GM12878 (cell line): ENCODE measurements around the gene SLF1. TPM values are rescaled to one million over a fixed set of nuclear protein-coding genes. Genes with fewer than 3 reads are reported as not detected.

ENCODE experiments used
- ATAC-seq: fragments of 200-7000 bp; cut with Tn5 transposase; 3 replicates; pipeline ENCODE4 v1.9.1; 2020; ENCODE audit warnings: mild to moderate bottlenecking, moderate library complexity
- BruUV-seq: library from RNA; stranded (reverse); fragments of 400-500 nt; replicated peaks from 2 replicates; lab custom pipeline; 2021; lab: Mats Ljungman, UMichigan
- CTCF ChIA-PET: fragments of 300-600 bp; sonication (Branson Sonifier 250); formaldehyde crosslinking; extraction: SDS; loops from one replicate; lab custom pipeline; 2021; ENCODE audit warnings: inconsistent platforms; lab: Yijun Ruan, JAX
- POLR2A ChIA-PET: fragments of 350-600 bp; formaldehyde crosslinking; extraction: SDS; loops from one replicate; lab custom pipeline; 2021; ENCODE audit warnings: inconsistent platforms; lab: Charles Lee
- RAD21 ChIA-PET: fragments of 300-600 bp; sonication (Branson Sonifier 250); formaldehyde crosslinking; loops from one replicate; lab custom pipeline; 2023; ENCODE audit warnings: antibody characterized with exemption; ENCODE audit not compliant: unreplicated experiment; lab: Charles Lee
- SMC1A ChIA-PET: fragments of 300-600 bp; sonication (Branson Sonifier 250); formaldehyde crosslinking; loops from one replicate; lab custom pipeline; 2023; ENCODE audit not compliant: unreplicated experiment, uncharacterized antibody; lab: Charles Lee
- DNase-seq: peaks from one replicate; pipeline ENCODE4 v3.0.0-alpha.2; 2011; ENCODE audit warnings: low read depth, low spot score
- FAIRE-seq: peaks from 3 replicates; lab custom pipeline; 2011; peaks lifted over from hg19 to GRCh38; lab: Jason Lieb, UNC
- H2AFZ ChIP-seq: 2 replicates; pipeline ENCODE4 v1.6.0; 2011; ENCODE audit warnings: low read depth, low read length, control low read depth; ENCODE audit not compliant: control insufficient read depth
- H3K27ac ChIP-seq: 2 replicates; pipeline ENCODE4 v1.5.1; 2011; ENCODE audit warnings: control low read depth; ENCODE audit not compliant: control insufficient read depth, insufficient read depth
- H3K27me3 ChIP-seq, 2 experiments: replicated peaks in 1 of 2; 2 replicates each; pipeline versions ENCODE4 v1.6.0 to v1.6.1; 2011; ENCODE audit warnings: low read length in 1 of 2; ENCODE audit not compliant: control insufficient read depth in 2 of 2, insufficient read depth in 2 of 2
- H3K36me3 ChIP-seq, 2 experiments: 2 replicates each; pipeline ENCODE4 v1.5.1; 2011; ENCODE audit warnings: low read length in 1 of 2; ENCODE audit not compliant: control insufficient read depth in 2 of 2, insufficient read depth in 2 of 2
- H3K4me1 ChIP-seq: 2 replicates; pipeline ENCODE4 v1.6.1; 2011; ENCODE audit warnings: mild to moderate bottlenecking, low read length, moderate library complexity, mixed read lengths; ENCODE audit not compliant: control insufficient read depth, insufficient read depth
- H3K4me2 ChIP-seq: 2 replicates; pipeline ENCODE4 v1.6.0; 2011; ENCODE audit warnings: control low read depth; ENCODE audit not compliant: control insufficient read depth, insufficient read depth
- H3K4me3 ChIP-seq: fragments of 200-600 bp; sonication (generic); 2 replicates; pipeline ENCODE4 v1.5.1; 2016
- H3K79me2 ChIP-seq: 2 replicates; pipeline ENCODE4 v1.6.0; 2011; ENCODE audit warnings: low read length; ENCODE audit not compliant: control insufficient read depth, insufficient read depth
- H3K9ac ChIP-seq: 2 replicates; pipeline ENCODE4 v1.8.0; 2011; ENCODE audit warnings: low read length, control low read depth, mixed read lengths; ENCODE audit not compliant: control insufficient read depth, insufficient read depth
- H3K9me3 ChIP-seq: replicated peaks from 3 replicates; pipeline ENCODE4 v1.5.1; 2011; ENCODE audit warnings: mild to moderate bottlenecking, low read length; ENCODE audit not compliant: control insufficient read depth, insufficient read depth
- H4K20me1 ChIP-seq: 2 replicates; pipeline ENCODE4 v1.6.0; 2011; ENCODE audit not compliant: control insufficient read depth, insufficient read depth
- NR2C1 ChIP-seq: fragments of 450-650 bp; IDR thresholded peaks from 2 replicates; pipeline ENCODE4 v1.6.1; 2017; ENCODE audit warnings: antibody characterized with exemption, mild to moderate bottlenecking, moderate library complexity
- ZBED1 ChIP-seq: IDR thresholded peaks from 2 replicates; pipeline ENCODE4 v1.6.1; 2016; ENCODE audit warnings: borderline replicate concordance
- ZBTB33 ChIP-seq: fragments of 450-650 bp; IDR thresholded peaks from 2 replicates; pipeline ENCODE4 v1.6.1; 2017; ENCODE audit warnings: mild to moderate bottlenecking
- ZNF207 ChIP-seq: fragments of 450-650 bp; IDR thresholded peaks from 2 replicates; pipeline ENCODE4 v1.6.1; 2014; ENCODE audit warnings: antibody characterized with exemption, mild to moderate bottlenecking, borderline replicate concordance
- WGBS: methylation state at CpG from one replicate; pipeline ENCODE4 v1.1.6; 2016; ENCODE audit warnings: low lambda C conversion rate; ENCODE audit not compliant: insufficient replicate concordance, insufficient coverage; ENCODE audit errors: missing lambda C conversion rate; 5-methylcytosine and 5-hydroxymethylcytosine counted together
- in situ Hi-C: fragments of 300-500 bp; cut with MboI; formaldehyde crosslinking; loops from 9 replicates; pipeline ENCODE4 v1.14.3; 2018; ENCODE audit warnings: mixed read lengths
- intact Hi-C: fragments of 100-400 bp; cut with micrococcal nuclease; formaldehyde crosslinking; loops from one replicate; pipeline ENCODE4 v1.14.2; 2022; ENCODE audit not compliant: unreplicated experiment
- polyA plus RNA-seq, 11 experiments: library from polyadenylated mRNA; depleted of rRNA in 4 of 11; unstranded in 6 of 11; stranded (reverse) in 5 of 11; fragments of >200 nt; fragmentation: Nextera tagmentation in 4 of 11; fragmentation: Illumina TruSeq in 1 of 11; extraction: Ambion mirVana in 4 of 11; extraction: Trizol in 1 of 11; gene quantifications; 1 replicate in 1 of 11; 2 replicates in 10 of 11; pipeline versions ENCODE4 v1.2.1 to v1.2.3, GENCODE V29; 2011 to 2016; ENCODE audit warnings: inconsistent platforms in 2 of 11, missing spikeins in 2 of 11, low read depth in 1 of 11
- total RNA-seq, 4 experiments: library from RNA; depleted of rRNA in 3 of 4; stranded (reverse); fragments of >200 nt in 3 of 4; fragmentation: Illumina TruSeq in 1 of 4; extraction: Trizol in 1 of 4; gene quantifications; 2 replicates each; pipeline versions ENCODE4 v1.2.1 to v1.2.3, GENCODE V29; 2013 to 2021

Gene SLF1
- total and polyA plus RNA-seq, 10 of the 15 experiments (the other 5 are each of a cell fraction or from before 2014, with no cell fraction given) = 8.1 to 27.0 (median 13.4) TPM

GRCh38 chr5:94689908-94690307 lies 71.4 kb downstream of the SLF1 start:
- Histone ChIP-seq H3K4me3 (no peak overlapping the region), H4K20me1 (no peaks in the 10 kb centered on the region), H3K27me3 (no peaks in the 10 kb centered on the region), H3K36me3 (no peaks in the 10 kb centered on the region; a peak in 2 of 4 replicates), H3K4me2 (no peak overlapping the region), H3K27ac (no peak overlapping the region), H3K9ac (no peak overlapping the region), H3K9me3 (no peaks in the 10 kb centered on the region), H3K4me1 (no peaks in the 10 kb centered on the region), H2AFZ (no peak overlapping the region), H3K79me2 (no peaks in the 10 kb centered on the region)
- DNase-seq (no peak), ATAC-seq (no peak), FAIRE-seq (peak; percentile 62)
- TF ChIP-seq ZBED1 (no peak), ZNF207 (no peak)
- SMC1A ChIA-PET = interaction anchor here (0.9 to 2.8 kb wide), 6 partner anchors 12 to 165 kb away, joined by 3 to 7 read pairs (median 4); no protein-coding TSS in a partner anchor
- in situ Hi-C loops (loop anchor here (25.0 kb wide), 1 partner anchor 1103 kb away; the partner anchor contains the start of genes NR2F1 and NR2F1-AS1), intact Hi-C loops (no loop called here)
- RAD21 ChIA-PET = interaction anchor here (2.1 kb wide), 1 partner anchor 166 kb away, joined by 6 read pairs; no protein-coding TSS in a partner anchor
- POLR2A ChIA-PET = no interaction called here
- BruUV-seq = no TSS peak
- CTCF ChIA-PET = interaction anchor here (0.8 to 5.3 kb wide), 5 partner anchors 13 to 166 kb away, joined by 4 to 28 read pairs (median 5); no protein-coding TSS in a partner anchor

GRCh38 chr5:94690778-94691177 lies 72.3 kb downstream of the SLF1 start:
- Histone ChIP-seq H3K27ac (no peak overlapping the region), H3K36me3 (no peaks in the 10 kb centered on the region; a peak in 2 of 4 replicates), H3K4me3 (no peak overlapping the region), H2AFZ (no peak overlapping the region), H3K9me3 (no peaks in the 10 kb centered on the region), H3K9ac (no peak overlapping the region), H3K4me2 (no peak overlapping the region), H3K79me2 (no peaks in the 10 kb centered on the region), H3K27me3 (no peaks in the 10 kb centered on the region), H3K4me1 (no peaks in the 10 kb centered on the region), H4K20me1 (no peaks in the 10 kb centered on the region)
- RAD21 ChIA-PET = interaction anchor here (0.8 to 1.0 kb wide), 4 partner anchors 12 to 166 kb away, joined by 3 to 5 read pairs (median 3); no protein-coding TSS in a partner anchor
- no TSS peak for BruUV-seq
- POLR2A ChIA-PET = interaction anchor here (1.0 kb wide), 1 partner anchor 76 kb away, joined by 5 read pairs; no protein-coding TSS in a partner anchor
- SMC1A ChIA-PET = interaction anchor here (0.7 to 2.8 kb wide), 3 partner anchors 11 to 167 kb away, joined by 3 to 10 read pairs (median 7); no protein-coding TSS in a partner anchor
- FAIRE-seq = peak; percentile 23
- CTCF ChIA-PET = interaction anchor here (0.6 to 5.3 kb wide), 3 partner anchors 47 to 167 kb away, joined by 3 to 28 read pairs (median 4); no protein-coding TSS in a partner anchor
- in situ Hi-C loops (loop anchor here (25.0 kb wide), 1 partner anchor 1103 kb away; the partner anchor contains the start of genes NR2F1 and NR2F1-AS1), intact Hi-C loops (no loop called here)
- TF ChIP-seq ZBED1 (no peak), NR2C1 (no peak), ZBTB33 (no peak)
- ATAC-seq = no peak
- DNase-seq = no peak
- 84% methylated on average over 2 of the region's 2 CpGs for WGBS
